A673 (cell line): ENCODE data around the gene FBXL17.

Experiments used
- EZH2 ChIP-seq: fragments of 200-600 bp; sonication (generic); IDR thresholded peaks from 2 replicates; pipeline ENCODE4 v1.6.1; 2017; ENCODE audit warnings: borderline replicate concordance, low read depth, mild to moderate bottlenecking, mixed read lengths, antibody characterized with exemption, low read length; ENCODE audit not compliant: poor library complexity, severe bottlenecking
- TF ChIP-seq, protein P1 (sequence below): fragments of 300-800, 200-600 bp; sonication (generic); conservative IDR thresholded peaks from 2 replicates; pipeline ENCODE4 v1.5.1; 2017; ENCODE audit warnings: low read depth, mild to moderate bottlenecking, antibody characterized with exemption, low read length, moderate library complexity, mixed read lengths

DNA sequence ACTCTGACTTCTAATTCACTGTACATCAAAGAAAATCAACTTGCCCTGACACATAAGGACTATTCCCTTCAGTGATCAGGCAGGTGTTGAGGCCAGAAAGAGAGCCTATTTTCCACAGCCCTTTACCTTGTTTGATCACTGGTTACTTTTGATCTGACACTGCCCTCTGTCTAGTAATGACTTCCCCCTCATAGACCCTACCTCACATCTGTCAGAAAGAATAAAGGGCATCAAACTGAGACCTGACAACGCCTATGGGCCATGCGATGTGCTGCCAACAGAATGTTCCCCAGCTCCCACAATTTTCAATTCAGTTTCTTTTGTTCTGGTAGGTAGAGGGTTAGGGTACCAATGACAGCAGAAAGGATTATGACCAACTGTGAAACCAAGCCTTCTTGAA lies 47.7 kb downstream of the FBXL17 start:
- TF ChIP-seq EZH2, result no peak
- TF ChIP-seq, protein P1, sequence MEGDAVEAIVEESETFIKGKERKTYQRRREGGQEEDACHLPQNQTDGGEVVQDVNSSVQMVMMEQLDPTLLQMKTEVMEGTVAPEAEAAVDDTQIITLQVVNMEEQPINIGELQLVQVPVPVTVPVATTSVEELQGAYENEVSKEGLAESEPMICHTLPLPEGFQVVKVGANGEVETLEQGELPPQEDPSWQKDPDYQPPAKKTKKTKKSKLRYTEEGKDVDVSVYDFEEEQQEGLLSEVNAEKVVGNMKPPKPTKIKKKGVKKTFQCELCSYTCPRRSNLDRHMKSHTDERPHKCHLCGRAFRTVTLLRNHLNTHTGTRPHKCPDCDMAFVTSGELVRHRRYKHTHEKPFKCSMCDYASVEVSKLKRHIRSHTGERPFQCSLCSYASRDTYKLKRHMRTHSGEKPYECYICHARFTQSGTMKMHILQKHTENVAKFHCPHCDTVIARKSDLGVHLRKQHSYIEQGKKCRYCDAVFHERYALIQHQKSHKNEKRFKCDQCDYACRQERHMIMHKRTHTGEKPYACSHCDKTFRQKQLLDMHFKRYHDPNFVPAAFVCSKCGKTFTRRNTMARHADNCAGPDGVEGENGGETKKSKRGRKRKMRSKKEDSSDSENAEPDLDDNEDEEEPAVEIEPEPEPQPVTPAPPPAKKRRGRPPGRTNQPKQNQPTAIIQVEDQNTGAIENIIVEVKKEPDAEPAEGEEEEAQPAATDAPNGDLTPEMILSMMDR, result no peak
